ENCODE results near the gene GCKR. TPM values are rescaled to one million over a fixed set of nuclear protein-coding genes. Genes with fewer than 3 reads are reported as not detected.
"Not testable (repeated sequence)": the region's sequence is repeated elsewhere in the genome, so short reads cannot be mapped to it uniquely, and the experiment has no call there.

Gene GCKR
- polyA plus RNA-seq, 1 donor, result 2.9 TPM

DNA sequence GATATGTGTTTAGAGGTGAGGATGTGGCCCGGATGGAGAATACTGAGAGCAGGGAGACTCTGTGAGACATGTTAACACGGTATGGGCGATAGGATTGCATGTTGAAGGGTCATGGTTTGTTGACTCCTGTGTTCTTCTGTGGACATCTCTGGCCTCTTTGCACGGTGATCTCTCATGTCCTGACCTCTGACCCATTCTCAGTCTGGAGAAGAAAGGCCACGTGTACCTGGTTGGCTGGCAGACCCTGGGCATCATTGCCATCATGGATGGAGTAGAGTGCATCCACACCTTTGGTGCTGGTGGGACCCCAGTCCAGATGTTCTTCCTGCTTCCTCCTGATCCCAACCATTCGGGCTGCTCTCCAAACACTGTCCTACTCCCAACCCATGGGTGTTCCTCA lies 9.9 kb downstream of the GCKR start:
- DNase-seq, result no peak
- Histone ChIP-seq H3K4me1 (ENCODE audit: control insufficient read depth, insufficient read depth, low read length) (no peaks in the 10 kb centered on the region), H3K36me3 (ENCODE audit: control insufficient read depth, insufficient read depth, low read length) (no peaks in the 10 kb centered on the region), H3K9me3 (ENCODE audit: control insufficient read depth, low read depth, low read length) (no peaks in the 10 kb centered on the region), H3K27me3 (ENCODE audit: control insufficient read depth, insufficient read depth, low read length) (no peaks in the 10 kb centered on the region), H3K27ac (ENCODE audit: low read length) (no peak overlapping the region), H3K4me3 (ENCODE audit: low read length) (no peak overlapping the region)
- WGBS (ENCODE audit: insufficient coverage, low lambda C conversion rate), result no CpG with 5 or more reads among the region's 6 CpGs

DNA sequence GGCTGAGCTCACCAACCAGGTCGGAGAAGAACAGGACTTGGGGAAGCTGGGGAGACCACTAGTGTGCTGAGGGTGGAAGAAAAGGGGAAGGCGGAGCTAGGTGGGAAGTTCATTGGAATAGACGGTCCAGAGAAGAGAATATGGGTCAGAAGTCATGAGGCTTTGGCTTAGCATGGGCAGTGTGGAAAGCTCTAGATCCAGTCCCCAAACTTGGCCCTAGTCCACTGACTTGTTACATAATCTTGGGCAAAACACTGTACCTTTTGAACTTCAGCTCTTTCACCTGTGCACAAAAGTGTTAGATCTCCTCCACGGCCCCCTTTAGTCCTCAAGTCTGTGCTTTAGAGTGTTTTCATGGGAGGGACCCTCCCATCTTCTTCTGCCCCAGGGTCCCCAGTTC lies 10.7 kb downstream of the GCKR start:
- Histone ChIP-seq H3K27me3 (ENCODE audit: control insufficient read depth, insufficient read depth, low read length) (no peaks in the 10 kb centered on the region), H3K4me3 (ENCODE audit: low read length) (no peak overlapping the region), H3K4me1 (ENCODE audit: control insufficient read depth, insufficient read depth, low read length) (no peaks in the 10 kb centered on the region), H3K36me3 (ENCODE audit: control insufficient read depth, insufficient read depth, low read length) (no peaks in the 10 kb centered on the region), H3K9me3 (ENCODE audit: control insufficient read depth, low read depth, low read length) (no peaks in the 10 kb centered on the region), H3K27ac (ENCODE audit: low read length) (no peak overlapping the region)
- DNase-seq, result no peak
- WGBS (ENCODE audit: insufficient coverage, low lambda C conversion rate), result 100% methylated on average over 1 of the region's 4 CpGs

DNA sequence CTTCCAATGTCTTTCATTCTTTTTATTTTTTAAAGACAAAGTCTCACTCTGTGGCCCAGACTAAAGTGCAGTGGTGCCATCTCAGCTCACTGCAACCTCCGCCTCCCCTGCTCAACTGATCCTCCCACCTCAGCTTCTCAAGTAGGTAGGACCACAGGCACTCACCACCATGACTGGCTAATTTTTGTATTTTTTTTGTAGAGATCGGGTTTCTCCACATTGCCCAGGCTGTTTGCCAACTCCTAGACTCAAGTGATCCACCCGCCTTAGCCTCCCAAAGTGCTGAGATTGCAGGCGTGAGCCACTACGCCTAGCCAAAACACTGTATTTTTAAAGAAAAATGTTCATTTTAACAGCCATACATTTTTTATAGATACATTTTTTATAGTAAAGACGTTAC lies 12.7 kb downstream of the GCKR start:
- Histone ChIP-seq H3K4me1 (ENCODE audit: control insufficient read depth, insufficient read depth, low read length) (no peaks in the 10 kb centered on the region), H3K4me3 (ENCODE audit: low read length) (no peak overlapping the region), H3K9me3 (ENCODE audit: control insufficient read depth, low read depth, low read length) (no peaks in the 10 kb centered on the region), H3K27me3 (ENCODE audit: control insufficient read depth, insufficient read depth, low read length) (no peaks in the 10 kb centered on the region), H3K36me3 (ENCODE audit: control insufficient read depth, insufficient read depth, low read length) (no peaks in the 10 kb centered on the region), H3K27ac (ENCODE audit: low read length) (no peak overlapping the region)
- DNase-seq, result no peak
- 65% methylated on average over 2 of the region's 6 CpGs for WGBS (ENCODE audit: insufficient coverage, low lambda C conversion rate)

DNA sequence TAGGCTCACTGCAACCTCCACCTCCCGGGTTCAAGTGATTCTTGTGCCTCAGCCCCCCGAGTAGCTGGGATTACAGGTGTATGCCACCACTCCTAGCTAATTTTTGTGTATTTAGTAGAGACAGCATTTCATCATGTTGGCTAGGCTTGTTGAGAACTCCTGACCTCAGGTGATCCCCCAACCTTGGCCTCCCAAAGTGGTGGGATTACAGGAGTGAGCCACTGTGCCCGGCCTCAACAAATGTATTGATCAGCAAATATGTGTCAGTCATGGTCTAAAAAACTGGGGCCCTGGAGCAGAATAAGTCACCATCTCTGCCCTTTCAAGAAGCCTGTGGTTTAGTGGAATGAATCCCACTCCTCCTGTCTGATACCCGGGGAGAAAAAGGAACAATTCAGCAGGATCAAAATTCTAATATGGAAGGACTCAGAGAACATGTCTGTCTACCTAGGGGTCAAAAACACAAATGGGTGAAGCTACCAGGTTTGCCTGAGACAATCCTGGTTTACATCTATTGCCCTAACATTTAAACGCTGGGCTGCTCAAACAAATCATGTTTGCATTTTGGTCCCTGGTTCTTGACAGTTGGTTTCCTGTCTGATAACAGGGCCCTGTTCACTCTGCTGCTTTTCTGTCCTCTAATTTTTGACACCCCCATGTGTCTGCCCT lies 21.6 kb downstream of the GCKR start:
- H3K4me1 ChIP-seq (ENCODE audit: control insufficient read depth, insufficient read depth, low read length), result no peaks in the 10 kb centered on the region
- WGBS (ENCODE audit: insufficient coverage, low lambda C conversion rate), result 42% methylated on average over 2 of the region's 5 CpGs

DNA sequence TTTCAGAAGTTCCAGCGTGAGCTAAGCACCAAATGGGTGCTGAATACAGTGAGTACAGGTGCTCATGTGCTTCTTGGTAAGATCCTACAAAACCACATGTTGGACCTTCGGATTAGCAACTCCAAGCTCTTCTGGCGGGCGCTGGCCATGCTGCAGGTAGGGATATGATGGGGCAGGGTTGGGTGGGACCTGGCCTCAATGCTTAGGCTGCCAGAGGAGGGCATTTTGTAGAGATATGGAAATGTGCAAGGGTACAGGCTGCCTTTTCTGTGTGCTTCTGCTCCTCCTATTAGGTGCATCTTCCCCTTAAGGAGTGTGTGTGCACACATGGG lies 22.1 kb downstream of the GCKR start:
- no peaks in the 10 kb centered on the region for H3K36me3 ChIP-seq (ENCODE audit: control insufficient read depth, insufficient read depth, low read length)
- no CpG with 5 or more reads among the region's 4 CpGs for WGBS (ENCODE audit: insufficient coverage, low lambda C conversion rate)
- H3K27ac ChIP-seq (ENCODE audit: low read length), result no peak overlapping the region
- H3K27me3 ChIP-seq (ENCODE audit: control insufficient read depth, insufficient read depth, low read length), result peaks cover 2% of the 10 kb centered on the region
- no peaks in the 10 kb centered on the region for H3K4me1 ChIP-seq (ENCODE audit: control insufficient read depth, insufficient read depth, low read length)
- no peaks in the 10 kb centered on the region for H3K9me3 ChIP-seq (ENCODE audit: control insufficient read depth, low read depth, low read length)
- H3K4me3 ChIP-seq (ENCODE audit: low read length), result no peak overlapping the region
- no peak for DNase-seq

More for the DNA sequence above, 21.6 kb downstream of the GCKR start:
- H3K27me3 ChIP-seq (ENCODE audit: control insufficient read depth, insufficient read depth, low read length), result no peaks in the 10 kb centered on the region
- H3K27ac ChIP-seq (ENCODE audit: low read length), result no peak overlapping the region
- H3K36me3 ChIP-seq (ENCODE audit: control insufficient read depth, insufficient read depth, low read length), result no peaks in the 10 kb centered on the region
- no peaks in the 10 kb centered on the region for H3K9me3 ChIP-seq (ENCODE audit: control insufficient read depth, low read depth, low read length)
- DNase-seq, result no peak
- no peak overlapping the region for H3K4me3 ChIP-seq (ENCODE audit: low read length)

DNA sequence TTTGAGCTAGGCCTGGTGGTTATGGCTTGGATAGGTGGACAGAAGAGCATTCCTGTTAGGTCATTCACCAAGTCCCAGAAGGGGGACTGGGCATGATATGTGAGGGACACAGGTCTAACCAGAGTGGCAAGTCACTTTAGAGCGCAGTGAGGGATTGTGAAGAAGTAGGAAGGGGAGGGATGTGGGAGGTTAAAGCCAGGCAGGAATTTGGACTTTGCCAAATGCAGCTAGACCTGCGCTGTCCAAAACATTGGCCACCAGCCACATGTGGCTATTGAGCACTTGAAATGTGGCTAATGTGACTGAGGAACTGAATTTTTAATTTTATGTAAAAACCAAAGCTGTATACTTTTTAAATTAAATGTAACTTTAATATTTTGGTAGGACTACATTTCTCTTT lies 23.7 kb downstream of the GCKR start:
- Histone ChIP-seq H3K9me3 (ENCODE audit: control insufficient read depth, low read depth, low read length) (no peaks in the 10 kb centered on the region), H3K4me3 (ENCODE audit: low read length) (no peak overlapping the region), H3K4me1 (ENCODE audit: control insufficient read depth, insufficient read depth, low read length) (no peaks in the 10 kb centered on the region), H3K36me3 (ENCODE audit: control insufficient read depth, insufficient read depth, low read length) (no peaks in the 10 kb centered on the region), H3K27me3 (ENCODE audit: control insufficient read depth, insufficient read depth, low read length) (peaks cover 2% of the 10 kb centered on the region), H3K27ac (ENCODE audit: low read length) (no peak overlapping the region)
- DNase-seq, result no peak
- no CpG with 5 or more reads among the region's 2 CpGs for WGBS (ENCODE audit: insufficient coverage, low lambda C conversion rate)

DNA sequence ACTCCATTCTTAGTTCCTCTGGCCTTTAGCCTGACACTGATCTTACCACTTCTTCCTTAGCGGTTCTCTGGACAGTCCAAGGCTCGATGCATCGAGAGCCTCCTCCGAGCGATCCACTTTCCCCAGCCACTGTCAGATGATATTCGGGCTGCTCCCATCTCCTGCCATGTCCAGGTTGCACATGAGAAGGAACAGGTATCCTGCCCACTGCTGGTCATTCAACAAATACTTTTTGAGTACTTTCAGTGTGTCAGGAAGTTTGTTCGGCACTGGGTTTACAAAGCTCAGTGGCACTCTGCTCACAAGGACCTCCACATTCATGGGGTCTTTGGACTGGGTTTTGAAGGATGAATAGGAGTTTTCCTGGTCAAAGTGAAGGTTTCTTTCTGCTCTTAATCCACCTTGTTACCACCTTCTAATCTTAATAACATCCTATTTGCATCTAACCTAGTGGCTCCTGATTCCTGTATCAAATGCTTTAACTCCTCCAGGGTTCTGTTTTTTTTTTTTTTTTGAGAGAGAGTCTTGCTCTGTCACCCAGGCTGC lies 25.8 kb downstream of the GCKR start:
- Histone ChIP-seq H3K4me3 (ENCODE audit: low read length) (no peak overlapping the region), H3K9me3 (ENCODE audit: control insufficient read depth, low read depth, low read length) (no peaks in the 10 kb centered on the region), H3K4me1 (ENCODE audit: control insufficient read depth, insufficient read depth, low read length) (no peaks in the 10 kb centered on the region), H3K27me3 (ENCODE audit: control insufficient read depth, insufficient read depth, low read length) (peaks cover 2% of the 10 kb centered on the region), H3K36me3 (ENCODE audit: control insufficient read depth, insufficient read depth, low read length) (no peaks in the 10 kb centered on the region), H3K27ac (ENCODE audit: low read length) (no peak overlapping the region)
- no peak for DNase-seq
- no CpG with 5 or more reads among the region's 7 CpGs for WGBS (ENCODE audit: insufficient coverage, low lambda C conversion rate)

DNA sequence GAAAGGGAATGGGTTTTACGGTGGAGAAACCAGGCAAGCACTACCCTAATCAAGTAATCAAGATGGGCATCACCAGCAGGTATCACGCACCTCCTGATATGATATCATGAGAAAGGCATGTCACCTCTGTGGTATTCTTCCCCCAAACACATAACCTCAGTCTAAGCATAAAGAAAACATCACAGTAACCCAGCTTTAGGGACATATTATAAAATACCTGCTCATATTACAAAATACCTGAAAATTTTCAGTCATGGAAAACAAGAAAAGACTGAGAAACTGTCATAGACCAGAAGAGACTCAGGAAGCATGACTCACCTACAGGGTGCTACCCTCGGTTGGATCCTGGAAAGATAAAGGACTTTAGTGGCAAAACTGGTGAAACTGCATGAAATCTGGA lies 30.5 kb downstream of the GCKR start:
- no peaks in the 10 kb centered on the region for H3K9me3 ChIP-seq (ENCODE audit: control insufficient read depth, low read depth, low read length)
- DNase-seq, result no peak
- no CpG with 5 or more reads among the region's 3 CpGs for WGBS (ENCODE audit: insufficient coverage, low lambda C conversion rate)

DNA sequence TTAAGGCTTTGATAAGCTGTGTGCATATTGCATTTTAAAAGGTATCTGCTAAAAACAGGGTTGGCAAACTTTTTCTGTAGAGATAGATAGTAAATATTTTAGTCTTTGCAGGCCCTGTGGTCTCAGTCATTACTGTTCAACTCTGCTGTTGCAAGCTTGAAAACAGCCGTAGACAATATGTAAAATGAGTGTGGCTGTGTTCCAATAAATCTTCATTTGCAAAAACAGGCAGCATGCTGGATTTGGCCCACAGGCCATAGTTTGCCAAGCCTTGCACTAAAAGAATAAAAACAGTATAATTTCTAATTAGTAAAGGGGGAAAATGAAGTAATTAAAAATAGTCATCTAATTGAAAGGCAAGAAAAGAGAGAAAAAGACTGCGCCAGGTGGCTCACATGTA lies 35.3 kb downstream of the GCKR start:
- Histone ChIP-seq H3K27ac (ENCODE audit: low read length) (no peak overlapping the region), H3K4me3 (ENCODE audit: low read length) (no peak overlapping the region), H3K27me3 (ENCODE audit: control insufficient read depth, insufficient read depth, low read length) (peaks cover 4% of the 10 kb centered on the region), H3K4me1 (ENCODE audit: control insufficient read depth, insufficient read depth, low read length) (no peaks in the 10 kb centered on the region), H3K36me3 (ENCODE audit: control insufficient read depth, insufficient read depth, low read length) (no peaks in the 10 kb centered on the region), H3K9me3 (ENCODE audit: control insufficient read depth, low read depth, low read length) (no peaks in the 10 kb centered on the region)
- WGBS (ENCODE audit: insufficient coverage, low lambda C conversion rate), result no CpG with 5 or more reads among the region's 2 CpGs
- DNase-seq, result no peak

More for the DNA sequence above, 30.5 kb downstream of the GCKR start:
- Histone ChIP-seq H3K27ac (ENCODE audit: low read length) (no peak overlapping the region), H3K36me3 (ENCODE audit: control insufficient read depth, insufficient read depth, low read length) (no peaks in the 10 kb centered on the region), H3K27me3 (ENCODE audit: control insufficient read depth, insufficient read depth, low read length) (peaks cover 4% of the 10 kb centered on the region), H3K4me1 (ENCODE audit: control insufficient read depth, insufficient read depth, low read length) (no peaks in the 10 kb centered on the region), H3K4me3 (ENCODE audit: low read length) (no peak overlapping the region)

DNA sequence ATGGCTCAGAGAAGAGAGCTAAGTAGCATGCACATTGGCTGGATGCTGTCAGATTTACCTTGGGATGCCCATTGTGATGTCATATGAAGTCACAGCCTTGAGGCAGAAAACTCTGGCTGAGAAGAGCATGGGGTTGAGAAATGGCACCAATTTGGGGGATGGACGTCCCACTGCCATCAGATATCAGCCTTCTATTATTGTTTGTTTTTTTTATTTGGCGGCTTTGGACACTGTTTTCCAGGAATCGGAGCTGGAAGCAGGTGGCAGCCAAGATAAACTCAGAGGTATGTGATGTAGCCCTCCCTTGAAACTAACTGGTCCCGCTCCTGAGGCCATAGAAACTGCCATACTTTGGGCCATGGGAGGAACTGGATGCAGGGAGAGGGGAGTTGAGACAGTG lies 40.6 kb downstream of the GCKR start:
- DNase-seq, result no peak
- Histone ChIP-seq H3K4me1 (ENCODE audit: control insufficient read depth, insufficient read depth, low read length) (no peaks in the 10 kb centered on the region), H3K27ac (ENCODE audit: low read length) (no peak overlapping the region), H3K4me3 (ENCODE audit: low read length) (no peak overlapping the region), H3K9me3 (ENCODE audit: control insufficient read depth, low read depth, low read length) (peaks cover 3% of the 10 kb centered on the region), H3K36me3 (ENCODE audit: control insufficient read depth, insufficient read depth, low read length) (no peaks in the 10 kb centered on the region), H3K27me3 (ENCODE audit: control insufficient read depth, insufficient read depth, low read length) (peaks cover 7% of the 10 kb centered on the region)
- no CpG with 5 or more reads among the region's 4 CpGs for WGBS (ENCODE audit: insufficient coverage, low lambda C conversion rate)

DNA sequence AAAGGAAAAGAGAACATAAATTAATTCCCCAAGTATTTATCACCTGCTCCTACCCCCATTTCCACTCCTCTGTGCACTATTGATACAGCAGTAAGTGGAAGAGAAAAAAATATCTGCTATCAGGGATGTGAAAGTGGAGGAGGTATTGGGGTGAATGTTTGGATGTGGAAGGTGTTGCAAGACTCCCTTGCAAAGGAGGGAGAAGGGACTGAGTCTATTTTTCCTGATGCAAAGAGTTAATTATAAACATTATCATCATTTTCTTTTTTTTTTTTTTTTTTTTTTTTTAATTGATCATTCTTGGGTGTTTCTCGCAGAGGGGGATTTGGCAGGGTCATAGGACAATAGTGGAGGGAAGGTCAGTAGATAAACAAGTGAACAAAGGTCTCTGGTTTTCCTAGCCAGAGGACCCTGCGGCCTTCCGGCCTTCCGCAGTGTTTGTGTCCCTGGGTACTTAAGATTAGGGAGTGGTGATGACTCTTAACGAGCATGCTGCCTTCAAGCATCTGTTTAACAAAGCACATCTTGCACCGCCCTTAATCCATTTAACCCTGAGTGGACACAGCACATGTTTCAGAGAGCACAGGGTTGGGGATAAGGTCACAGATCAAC lies 42.3 kb downstream of the GCKR start:
- WGBS (ENCODE audit: insufficient coverage, low lambda C conversion rate), result no CpG with 5 or more reads among the region's 6 CpGs
- H3K4me1 ChIP-seq (ENCODE audit: control insufficient read depth, insufficient read depth, low read length); H3K36me3 ChIP-seq (ENCODE audit: control insufficient read depth, insufficient read depth, low read length); H3K27ac ChIP-seq (ENCODE audit: low read length); H3K27me3 ChIP-seq (ENCODE audit: control insufficient read depth, insufficient read depth, low read length); H3K9me3 ChIP-seq (ENCODE audit: control insufficient read depth, low read depth, low read length); H3K4me3 ChIP-seq (ENCODE audit: low read length); DNase-seq: not testable (repeated sequence)
